Activated T-cell treated with anti-CD3 and anti-CD28 coated beads, Interleukin-2, amount 50 U/mL, for 4 hours (primary cell): ENCODE results near the gene FGF22. TPM values are rescaled to one million over a fixed set of nuclear protein-coding genes. Genes with fewer than 3 reads are reported as not detected.

ENCODE experiments used
- total RNA-seq, 3 donors: library from RNA; stranded (reverse); gene quantifications; one replicate each; pipeline ENCODE4 v1.2.1, GENCODE V29; 2021

Gene FGF22
- total RNA-seq, 3 donors from 2014 or later: not detected

Other genes with a start within 250 kb of the FGF22 start
- under 1 TPM in 2 of 3 donors, not detected in 1; 0.11 to 0.14 TPM for gene C2CD4C, start 230.7 kb upstream of the FGF22 start, total RNA-seq
- under 1 TPM; 0.16 to 0.33 (median 0.26) TPM for gene SHC2, start 178.8 kb upstream of the FGF22 start, total RNA-seq
- gene MADCAM1, start 143.4 kb upstream of the FGF22 start, total RNA-seq: under 1 TPM; 0.18 to 0.26 (median 0.19) TPM
- 10 to 100 TPM; 21.9 to 22.8 (median 22.6) TPM for gene TPGS1, start 132.4 kb upstream of the FGF22 start, total RNA-seq
- 10 to 100 TPM; 42.1 to 48.7 (median 45.7) TPM for gene CDC34, start 108.1 kb upstream of the FGF22 start, total RNA-seq
- 10 to 100 TPM; 53.2 to 71.8 (median 65.8) TPM for gene GZMM, start 95.8 kb upstream of the FGF22 start, total RNA-seq
- 100 to 1,000 TPM; 241 to 277 (median 250) TPM for gene BSG, start 67.3 kb upstream of the FGF22 start, total RNA-seq
- under 1 TPM; 0.20 to 0.24 (median 0.22) TPM for gene HCN2, start 50.0 kb upstream of the FGF22 start, total RNA-seq
- gene POLRMT, start 6.3 kb upstream of the FGF22 start, total RNA-seq: 100 to 1,000 TPM; 110 to 123 (median 119) TPM
- 100 to 1,000 TPM; 144 to 162 (median 147) TPM for gene RNF126, start 23.3 kb downstream of the FGF22 start, total RNA-seq
- gene FSTL3, start 36.5 kb downstream of the FGF22 start, total RNA-seq: 1 to 10 TPM; 8.0 to 9.9 (median 8.3) TPM
- under 1 TPM in 2 of 3 donors, not detected in 1; 0.87 to 0.94 TPM for gene PRSS57, start 55.6 kb downstream of the FGF22 start, total RNA-seq
- under 1 TPM; 0.26 to 0.61 (median 0.27) TPM for gene PALM, start 69.1 kb downstream of the FGF22 start, total RNA-seq
- under 1 TPM in 1 of 3 donors, not detected in 2; 0.08 TPM for gene MISP, start 111.2 kb downstream of the FGF22 start, total RNA-seq
- gene PTBP1, start 157.6 kb downstream of the FGF22 start, total RNA-seq: 1,000 to 10,000 TPM; 1,071 to 1,170 (median 1,104) TPM
- gene PLPPR3, start 182.1 kb downstream of the FGF22 start, total RNA-seq: under 1 TPM in 1 of 3 donors, not detected in 2; 0.24 TPM
- gene AZU1, start 188.0 kb downstream of the FGF22 start, total RNA-seq: not detected
- not detected for gene PRTN3, start 201.1 kb downstream of the FGF22 start, total RNA-seq
- not detected for gene ELANE, start 212.4 kb downstream of the FGF22 start, total RNA-seq
- 1 to 10 TPM in 2 of 3 donors, under 1 TPM in 1; 0.49 to 1.9 (median 1.1) TPM for gene CFD, start 219.8 kb downstream of the FGF22 start, total RNA-seq